Measurements from ENCODE around the gene NASP.

NASP gene

GRCh38 chr1:45617618-45618017 is 33.8 kb downstream of the NASP start:
- no peaks in the 10 kb centered on the region for H3K27me3 ChIP-seq (ENCODE audit: insufficient read depth, low read length, poor library complexity, severe bottlenecking)
- no peaks in the 10 kb centered on the region for H4K20me1 ChIP-seq (ENCODE audit: insufficient read depth, low read length, poor library complexity, severe bottlenecking)
- H3F3A ChIP-seq (ENCODE audit: low read depth): no peaks in the 10 kb centered on the region
- no peaks in the 10 kb centered on the region for H3K9me3 ChIP-seq (ENCODE audit: insufficient read depth, low read depth, low read length)
- no peak for TF ChIP-seq CTCF (conservative IDR thresholded peaks at IDR 0.05; ENCODE audit: low read length)
- TF ChIP-seq EZH2phosphoT487 (IDR thresholded peaks at IDR 0.05; ENCODE audit: borderline replicate concordance): no peak
- H3K4me3 ChIP-seq (ENCODE audit: low read length, poor library complexity, severe bottlenecking): no peak overlapping the region
- H2AFZ ChIP-seq (ENCODE audit: low read length): no peak overlapping the region
- no peaks in the 10 kb centered on the region for H3K79me2 ChIP-seq (ENCODE audit: insufficient read depth, low read length)
- no peaks in the 10 kb centered on the region for H3K4me1 ChIP-seq (ENCODE audit: insufficient read depth, low read length, poor library complexity, severe bottlenecking)
- peaks cover 65% of the 10 kb centered on the region for H3K36me3 ChIP-seq (ENCODE audit: insufficient read depth, low read length)
- no peaks in the 10 kb centered on the region for H3K9me2 ChIP-seq (replicated peaks; ENCODE audit: low read depth, low read length)
- no peak overlapping the region for H3K9ac ChIP-seq (ENCODE audit: low read depth, low read length, poor library complexity, severe bottlenecking)
- H3K4me2 ChIP-seq (ENCODE audit: low read depth, low read length, poor library complexity, severe bottlenecking): no peak overlapping the region

DNA sequence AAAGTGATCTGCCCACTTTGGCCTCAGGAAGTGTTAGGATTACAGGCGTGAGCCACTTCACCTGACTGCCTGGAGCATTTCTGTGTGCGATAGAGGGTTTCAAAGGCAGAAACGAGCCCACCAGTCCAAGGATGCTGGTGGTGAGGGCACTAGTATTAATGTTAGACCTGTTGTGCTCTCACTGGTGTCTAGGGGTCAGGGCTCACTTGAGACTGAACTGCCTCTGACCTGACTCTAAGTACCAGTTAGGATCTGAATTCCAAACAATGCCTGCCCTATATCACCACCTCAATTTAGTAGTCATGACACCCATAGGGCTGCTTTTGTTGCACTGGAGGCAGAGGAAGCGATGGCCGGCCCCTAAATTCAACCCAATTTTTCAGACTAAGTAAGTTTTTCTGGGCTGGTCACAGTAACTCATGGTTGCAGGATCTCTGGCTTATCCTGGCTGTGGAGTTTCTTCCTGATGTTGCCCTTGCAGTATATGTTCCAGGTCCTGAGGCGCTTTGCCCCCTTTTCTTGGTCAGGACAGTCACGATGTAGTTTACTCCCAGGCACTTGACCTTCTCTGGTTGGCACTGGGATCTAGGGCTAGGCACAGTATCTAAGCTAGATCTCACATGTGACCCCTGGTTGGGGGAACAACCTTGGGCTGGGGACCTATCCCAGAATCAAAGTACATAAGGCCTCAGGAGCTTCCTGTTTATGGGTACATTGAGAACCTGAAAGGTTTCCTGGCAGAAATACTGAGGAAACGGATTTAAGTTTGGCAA is 35.5 kb downstream of the NASP start:
- H3K9me3 ChIP-seq (ENCODE audit: insufficient read depth, low read depth, low read length): no peaks in the 10 kb centered on the region
- H3K9me2 ChIP-seq (replicated peaks; ENCODE audit: low read depth, low read length): no peaks in the 10 kb centered on the region
- no peaks in the 10 kb centered on the region for H3K79me2 ChIP-seq (ENCODE audit: insufficient read depth, low read length)
- H3K4me2 ChIP-seq (ENCODE audit: low read depth, low read length, poor library complexity, severe bottlenecking): no peak overlapping the region
- no peaks in the 10 kb centered on the region for H3K4me1 ChIP-seq (ENCODE audit: insufficient read depth, low read length, poor library complexity, severe bottlenecking)
- peaks cover 55% of the 10 kb centered on the region for H3K36me3 ChIP-seq (ENCODE audit: insufficient read depth, low read length)
- no peaks in the 10 kb centered on the region for H3K27me3 ChIP-seq (ENCODE audit: insufficient read depth, low read length, poor library complexity, severe bottlenecking)
- H2AFZ ChIP-seq (ENCODE audit: low read length): no peak overlapping the region
- H3F3A ChIP-seq (ENCODE audit: low read depth): no peaks in the 10 kb centered on the region
- TF ChIP-seq EZH2phosphoT487 (IDR thresholded peaks at IDR 0.05; ENCODE audit: borderline replicate concordance) (no peak), CTCF (conservative IDR thresholded peaks at IDR 0.05; ENCODE audit: low read length) (no peak)
- H3K4me3 ChIP-seq (ENCODE audit: low read length, poor library complexity, severe bottlenecking): no peak overlapping the region
- no peaks in the 10 kb centered on the region for H4K20me1 ChIP-seq (ENCODE audit: insufficient read depth, low read length, poor library complexity, severe bottlenecking)
- no peak overlapping the region for H3K9ac ChIP-seq (ENCODE audit: low read depth, low read length, poor library complexity, severe bottlenecking)

- no peaks in the 10 kb centered on the region for H3K9me3 ChIP-seq (ENCODE audit: insufficient read depth, low read depth, low read length)
Observed at GRCh38 chr1:45620588-45621500, 37.0 kb downstream of the NASP start.

More at GRCh38 chr1:45620588-45621500, 37.0 kb downstream of the NASP start:
- Histone ChIP-seq H3K4me1 (ENCODE audit: insufficient read depth, low read length, poor library complexity, severe bottlenecking) (no peaks in the 10 kb centered on the region), H3K4me2 (ENCODE audit: low read depth, low read length, poor library complexity, severe bottlenecking) (no peak overlapping the region), H3K79me2 (ENCODE audit: insufficient read depth, low read length) (no peaks in the 10 kb centered on the region), H3K9ac (ENCODE audit: low read depth, low read length, poor library complexity, severe bottlenecking) (no peak overlapping the region), H3K4me3 (ENCODE audit: low read length, poor library complexity, severe bottlenecking) (no peak overlapping the region), H3K9me2 (replicated peaks; ENCODE audit: low read depth, low read length) (no peaks in the 10 kb centered on the region), H2AFZ (ENCODE audit: low read length) (no peak overlapping the region), H3K36me3 (ENCODE audit: insufficient read depth, low read length) (peaks cover 44% of the 10 kb centered on the region), H3K27me3 (ENCODE audit: insufficient read depth, low read length, poor library complexity, severe bottlenecking) (no peaks in the 10 kb centered on the region), H3F3A (ENCODE audit: low read depth) (no peaks in the 10 kb centered on the region), H4K20me1 (ENCODE audit: insufficient read depth, low read length, poor library complexity, severe bottlenecking) (no peaks in the 10 kb centered on the region)
- TF ChIP-seq EZH2phosphoT487 (IDR thresholded peaks at IDR 0.05; ENCODE audit: borderline replicate concordance) (no peak), CTCF (conservative IDR thresholded peaks at IDR 0.05; ENCODE audit: low read length) (no peak)

Data from Loucy (cell line).